ENCODE results near the gene ZNF83.
A peak's percentile ranks its signal among the peaks of the same experiment; 100 is the strongest.
"Not testable (repeated sequence)": the region's sequence is repeated elsewhere in the genome, so short reads cannot be mapped to it uniquely, and the experiment has no call there.

The ZNF83 gene

GRCh38 chr19:52637718-52638585 lies at the start of gene ZNF83:
Gene ZNF83, minus strand, starts transcription at chr19:52638355.
- DNase-seq (ENCODE audit: low spot score): peak; percentile 94
- no peak for TF ChIP-seq CTCF (IDR thresholded peaks at IDR 0.05; ENCODE audit: extremely low read depth, missing control alignments)

- no peak for DNase-seq (ENCODE audit: low spot score)
- no peak for TF ChIP-seq CTCF (IDR thresholded peaks at IDR 0.05; ENCODE audit: extremely low read depth, missing control alignments)
These were observed 49.5 kb upstream of the ZNF83 start for GRCh38 chr19:52687684-52688083.

GRCh38 chr19:52685811-52686210 lies 47.7 kb upstream of the ZNF83 start:
- no peak for TF ChIP-seq CTCF (IDR thresholded peaks at IDR 0.05; ENCODE audit: extremely low read depth, missing control alignments)
- no peak for DNase-seq (ENCODE audit: low spot score)

DNA sequence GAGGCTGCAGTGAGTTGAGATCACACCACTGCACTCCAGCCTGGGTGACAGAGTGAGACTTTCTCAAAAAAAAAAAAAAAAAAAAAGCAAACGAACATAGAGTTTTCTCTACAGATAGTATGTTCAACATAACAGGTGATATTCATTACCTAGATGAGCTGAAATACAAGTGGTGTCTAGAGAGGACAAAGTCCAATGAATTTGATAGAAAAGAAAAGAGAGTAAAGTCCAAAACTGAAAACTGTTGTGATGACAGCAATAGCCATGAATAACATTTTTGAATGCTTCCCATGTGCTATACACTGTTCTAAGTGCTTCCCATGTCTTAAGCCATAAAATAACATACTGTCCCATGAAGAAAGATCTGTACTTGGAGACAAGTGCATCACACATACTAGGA lies 43.1 kb upstream of the ZNF83 start:
- DNase-seq (ENCODE audit: low spot score): not testable (repeated sequence)

DNA sequence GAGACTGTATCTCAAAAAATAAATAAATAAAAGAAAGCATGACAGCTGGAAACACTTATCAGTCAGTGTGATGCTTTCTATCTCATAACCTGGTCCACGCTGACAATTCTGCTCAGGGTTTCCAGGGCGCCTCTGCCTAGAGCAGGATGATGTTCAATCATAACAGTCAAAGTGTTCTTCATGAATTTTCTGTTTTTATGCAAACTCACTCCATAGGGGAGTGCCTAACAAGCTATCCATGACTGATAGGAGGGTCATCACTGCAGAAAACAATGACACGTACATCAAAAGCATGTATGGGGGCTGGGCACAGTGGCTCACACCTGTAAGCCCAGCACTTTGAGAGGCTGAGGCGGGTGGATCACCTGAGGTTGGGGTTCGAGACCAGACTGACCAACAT lies 41.4 kb upstream of the ZNF83 start:
- no peak for TF ChIP-seq CTCF (IDR thresholded peaks at IDR 0.05; ENCODE audit: extremely low read depth, missing control alignments)
- no peak for DNase-seq (ENCODE audit: low spot score)

GRCh38 chr19:52675239-52675638 lies 37.1 kb upstream of the ZNF83 start:
- DNase-seq (ENCODE audit: low spot score): not testable (repeated sequence)

GRCh38 chr19:52673014-52673413 lies 34.9 kb upstream of the ZNF83 start:
- DNase-seq (ENCODE audit: low spot score): no peak
- TF ChIP-seq CTCF (IDR thresholded peaks at IDR 0.05; ENCODE audit: extremely low read depth, missing control alignments): no peak

- TF ChIP-seq CTCF (IDR thresholded peaks at IDR 0.05; ENCODE audit: extremely low read depth, missing control alignments): no peak
- no peak for DNase-seq (ENCODE audit: low spot score)
These were observed 31.9 kb upstream of the ZNF83 start for GRCh38 chr19:52670046-52670445.

Data from GM20000 (cell line).